Measurements from ENCODE around the gene LRG1. TPM values are rescaled to one million over a fixed set of nuclear protein-coding genes. Genes with fewer than 3 reads are reported as not detected.

Gene LRG1
- total RNA-seq, 2 donors from 2014 or later = 0.67 to 2.3 TPM

GRCh38 chr19:4512070-4512469 is 27.8 kb downstream of the LRG1 start:
- Mint-ChIP-seq H3K27me3 (ENCODE audit: low read depth) (no peaks in the 10 kb centered on the region), H3K36me3 (ENCODE audit: insufficient read depth in 2 of 2) (no peaks in the 10 kb centered on the region), H3K9me3 (no peaks in the 10 kb centered on the region), H3K4me3 (no peak overlapping the region), H3K27ac (no peak overlapping the region), H3K4me1 (ENCODE audit: low read depth) (no peaks in the 10 kb centered on the region)
- no peak for DNase-seq
- ATAC-seq (replicated peaks in 1 of 2) = no peak

GRCh38 chr19:4511300-4512054 is 28.4 kb downstream of the LRG1 start:
- Mint-ChIP-seq H3K27me3 (ENCODE audit: low read depth) (no peaks in the 10 kb centered on the region), H3K4me1 (ENCODE audit: low read depth) (peaks cover 3% of the 10 kb centered on the region), H3K9me3 (no peaks in the 10 kb centered on the region), H3K4me3 (no peak overlapping the region), H3K27ac (no peak overlapping the region), H3K36me3 (ENCODE audit: insufficient read depth in 2 of 2) (no peaks in the 10 kb centered on the region)
- DNase-seq (no peak), ATAC-seq (replicated peaks in 1 of 2) (no peak)

GRCh38 chr19:4510435-4511255 is 29.2 kb downstream of the LRG1 start:
- Mint-ChIP-seq H3K36me3 (ENCODE audit: insufficient read depth in 2 of 2) (peaks cover 0 to 3% of the 10 kb centered on the region in 2 donors), H3K4me1 (ENCODE audit: low read depth) (peaks cover 7% of the 10 kb centered on the region), H3K27ac (no peak overlapping the region), H3K9me3 (no peaks in the 10 kb centered on the region), H3K27me3 (ENCODE audit: low read depth) (no peaks in the 10 kb centered on the region), H3K4me3 (no peak overlapping the region)
- peak in 1 of 2 donors; percentile 21 for ATAC-seq (replicated peaks in 1 of 2)
- no peak for DNase-seq

- no peak for DNase-seq
- no peak overlapping the region for H3K4me3 Mint-ChIP-seq
- no peak overlapping the region for H3K27ac Mint-ChIP-seq
- H3K27me3 Mint-ChIP-seq (ENCODE audit: low read depth) = no peaks in the 10 kb centered on the region
- peaks cover 0 to 3% of the 10 kb centered on the region in 2 donors for H3K36me3 Mint-ChIP-seq (ENCODE audit: insufficient read depth in 2 of 2)
- no peak for ATAC-seq (replicated peaks in 1 of 2)
- no peaks in the 10 kb centered on the region for H3K9me3 Mint-ChIP-seq
- H3K4me1 Mint-ChIP-seq (ENCODE audit: low read depth) = peaks cover 7% of the 10 kb centered on the region
Measured at GRCh38 chr19:4508698-4509097, 31.1 kb downstream of the LRG1 start.

GRCh38 chr19:4507804-4508203 is 32.0 kb downstream of the LRG1 start:
- Mint-ChIP-seq H3K4me3 (no peak overlapping the region), H3K36me3 (ENCODE audit: insufficient read depth in 2 of 2) (peaks cover 0 to 3% of the 10 kb centered on the region in 2 donors), H3K27me3 (ENCODE audit: low read depth) (no peaks in the 10 kb centered on the region), H3K4me1 (ENCODE audit: low read depth) (peaks cover 7% of the 10 kb centered on the region), H3K9me3 (no peaks in the 10 kb centered on the region), H3K27ac (no peak overlapping the region)
- no peak for DNase-seq
- ATAC-seq (replicated peaks in 1 of 2) = no peak

GRCh38 chr19:4507150-4507452 is 32.7 kb downstream of the LRG1 start:
- no peaks in the 10 kb centered on the region for H3K9me3 Mint-ChIP-seq
- peaks cover 0 to 3% of the 10 kb centered on the region in 2 donors for H3K36me3 Mint-ChIP-seq (ENCODE audit: insufficient read depth in 2 of 2)
- no peak overlapping the region for H3K4me3 Mint-ChIP-seq
- H3K27ac Mint-ChIP-seq = no peak overlapping the region
- DNase-seq = no peak
- no peaks in the 10 kb centered on the region for H3K27me3 Mint-ChIP-seq (ENCODE audit: low read depth)
- H3K4me1 Mint-ChIP-seq (ENCODE audit: low read depth) = peaks cover 7% of the 10 kb centered on the region
- no peak for ATAC-seq (replicated peaks in 1 of 2)

- H3K4me3 Mint-ChIP-seq = no peak overlapping the region
- H3K27me3 Mint-ChIP-seq (ENCODE audit: low read depth) = no peaks in the 10 kb centered on the region
- ATAC-seq (replicated peaks in 1 of 2) (no peak), DNase-seq (no peak)
- peaks cover 7% of the 10 kb centered on the region for H3K4me1 Mint-ChIP-seq (ENCODE audit: low read depth)
- H3K27ac Mint-ChIP-seq = no peak overlapping the region
- no peaks in the 10 kb centered on the region for H3K9me3 Mint-ChIP-seq
- H3K36me3 Mint-ChIP-seq (ENCODE audit: insufficient read depth in 2 of 2) = peaks cover 0 to 3% of the 10 kb centered on the region in 2 donors
Measured at GRCh38 chr19:4506449-4507149, 33.2 kb downstream of the LRG1 start.

- peaks cover 7% of the 10 kb centered on the region for H3K4me1 Mint-ChIP-seq (ENCODE audit: low read depth)
- no peaks in the 10 kb centered on the region for H3K9me3 Mint-ChIP-seq
- DNase-seq (no peak), ATAC-seq (replicated peaks in 1 of 2) (no peak)
- H3K36me3 Mint-ChIP-seq (ENCODE audit: insufficient read depth in 2 of 2) = peaks cover 0 to 3% of the 10 kb centered on the region in 2 donors
- H3K27me3 Mint-ChIP-seq (ENCODE audit: low read depth) = no peaks in the 10 kb centered on the region
- no peak overlapping the region for H3K4me3 Mint-ChIP-seq
- H3K27ac Mint-ChIP-seq = no peak overlapping the region
Measured at GRCh38 chr19:4505570-4506448, 34.0 kb downstream of the LRG1 start.

GRCh38 chr19:4504891-4505569 is 34.8 kb downstream of the LRG1 start:
- no peak overlapping the region for H3K27ac Mint-ChIP-seq
- no peak for DNase-seq
- H3K4me1 Mint-ChIP-seq (ENCODE audit: low read depth) = peaks cover 7% of the 10 kb centered on the region
- H3K9me3 Mint-ChIP-seq = no peaks in the 10 kb centered on the region
- ATAC-seq (replicated peaks in 1 of 2) = no peak
- H3K27me3 Mint-ChIP-seq (ENCODE audit: low read depth) = no peaks in the 10 kb centered on the region
- H3K36me3 Mint-ChIP-seq (ENCODE audit: insufficient read depth in 2 of 2) = peaks cover 0 to 3% of the 10 kb centered on the region in 2 donors
- H3K4me3 Mint-ChIP-seq = no peak overlapping the region

GRCh38 chr19:4504297-4504701 is 35.5 kb downstream of the LRG1 start:
- Mint-ChIP-seq H3K9me3 (no peaks in the 10 kb centered on the region), H3K27me3 (ENCODE audit: low read depth) (no peaks in the 10 kb centered on the region), H3K4me3 (no peak overlapping the region), H3K36me3 (ENCODE audit: insufficient read depth in 2 of 2) (peaks cover 0 to 3% of the 10 kb centered on the region in 2 donors), H3K4me1 (ENCODE audit: low read depth) (peaks cover 7% of the 10 kb centered on the region), H3K27ac (no peak overlapping the region)
- DNase-seq (no peak), ATAC-seq (replicated peaks in 1 of 2) (no peak)

- DNase-seq (no peak), ATAC-seq (replicated peaks in 1 of 2) (no peak)
- H3K27me3 Mint-ChIP-seq (ENCODE audit: low read depth) = no peaks in the 10 kb centered on the region
- H3K4me1 Mint-ChIP-seq (ENCODE audit: low read depth) = peaks cover 7% of the 10 kb centered on the region
- no peak overlapping the region for H3K4me3 Mint-ChIP-seq
- H3K36me3 Mint-ChIP-seq (ENCODE audit: insufficient read depth in 2 of 2) = peaks cover 0 to 3% of the 10 kb centered on the region in 2 donors
- H3K27ac Mint-ChIP-seq = no peak overlapping the region
- H3K9me3 Mint-ChIP-seq = no peaks in the 10 kb centered on the region
Measured at GRCh38 chr19:4503825-4504170, 36.0 kb downstream of the LRG1 start.

GRCh38 chr19:4503132-4503824 is 36.6 kb downstream of the LRG1 start:
- ATAC-seq (replicated peaks in 1 of 2) (no peak), DNase-seq (no peak)
- no peaks in the 10 kb centered on the region for H3K27me3 Mint-ChIP-seq (ENCODE audit: low read depth)
- peaks cover 0 to 3% of the 10 kb centered on the region in 2 donors for H3K36me3 Mint-ChIP-seq (ENCODE audit: insufficient read depth in 2 of 2)
- H3K4me3 Mint-ChIP-seq = no peak overlapping the region
- H3K4me1 Mint-ChIP-seq (ENCODE audit: low read depth) = peaks cover 7% of the 10 kb centered on the region
- H3K27ac Mint-ChIP-seq = no peak overlapping the region
- H3K9me3 Mint-ChIP-seq = no peaks in the 10 kb centered on the region

Data from activated T-cell treated with anti-CD3 and anti-CD28 coated beads, Interleukin-2, amount 50 U/mL, for 72 hours (primary cell).